HepG2 (cell line): ENCODE results near the gene FBXL4. TPM values are rescaled to one million over a fixed set of nuclear protein-coding genes. Genes with fewer than 3 reads are reported as not detected.

ENCODE experiments used
- ATAC-seq: fragments of 200-7000 bp; cut with Tn5 transposase; 3 replicates; pipeline ENCODE4 v1.9.1; 2020; ENCODE audit warnings: mild to moderate bottlenecking, moderate library complexity
- BruUV-seq: library from RNA; stranded (reverse); fragments of 400-500 nt; replicated peaks from 2 replicates; lab custom pipeline; 2021; lab: Mats Ljungman, UMichigan
- CTCF ChIA-PET: fragments of 300-600 bp; formaldehyde crosslinking; extraction: SDS; loops from one replicate; lab custom pipeline; 2021; ENCODE audit warnings: low total read pairs, inconsistent platforms, low intra/inter-chr PET ratio; lab: Yijun Ruan, JAX
- POLR2A ChIA-PET: fragments of 350-600 bp; sonication (Branson Sonifier 250); formaldehyde crosslinking; loops from one replicate; lab custom pipeline; 2020; ENCODE audit warnings: antibody characterized with exemption, inconsistent platforms; lab: Yijun Ruan, JAX
- DNase-seq: peaks from one replicate; pipeline ENCODE4 v3.0.0-alpha.2; 2015; ENCODE audit warnings: low spot score
- FAIRE-seq: peaks from 3 replicates; lab custom pipeline; 2011; peaks lifted over from hg19 to GRCh38; lab: Jason Lieb, UNC
- H2AFZ ChIP-seq: one replicate; pipeline ENCODE4 v1.6.1; 2011; ENCODE audit warnings: low read length, inconsistent platforms
- H3K27ac ChIP-seq: fragments of 300-600 bp; 3 replicates; pipeline ENCODE4 v1.8.0; 2011; ENCODE audit warnings: mixed run types, mild to moderate bottlenecking, mixed read lengths, low read length, inconsistent platforms; ENCODE audit not compliant: insufficient read depth; ENCODE audit errors: extremely low read length
- H3K27me3 ChIP-seq, 2 experiments: fragments of 200-600 bp in 1 of 2; 2 replicates in 1 of 2; 3 replicates in 1 of 2; pipeline versions ENCODE4 v1.6.0 to v1.8.0; 2011; ENCODE audit warnings: low read length in 2 of 2, mild to moderate bottlenecking in 2 of 2, moderate library complexity in 2 of 2, inconsistent platforms in 1 of 2; ENCODE audit not compliant: insufficient read depth in 2 of 2, control insufficient read depth in 1 of 2
- H3K36me3 ChIP-seq, 2 experiments: fragments of 200-600 bp in 1 of 2; replicated peaks in 1 of 2; 2 replicates in 1 of 2; 3 replicates in 1 of 2; pipeline versions ENCODE4 v1.5.1 to v1.8.0; 2011; ENCODE audit warnings: low read length in 2 of 2, inconsistent platforms in 1 of 2; ENCODE audit not compliant: insufficient read depth in 2 of 2, control insufficient read depth in 1 of 2
- H3K4me1 ChIP-seq: 2 replicates; pipeline ENCODE4 v1.5.1; 2012; ENCODE audit warnings: low read length, inconsistent platforms; ENCODE audit not compliant: insufficient read depth
- H3K4me2 ChIP-seq: 2 replicates; pipeline ENCODE4 v1.6.0; 2011; ENCODE audit warnings: low read depth, low read length, inconsistent platforms
- H3K4me3 ChIP-seq, 3 experiments: fragments of 200-600 bp in 1 of 3; sonication (generic), shearing (Covaris generic) in 1 of 3; replicated peaks in 1 of 3; 2 replicates each; pipeline ENCODE4 v1.5.1; 2011 to 2016; ENCODE audit warnings: low read length in 3 of 3, inconsistent platforms in 2 of 3, low read depth in 2 of 3, mild to moderate bottlenecking in 2 of 3, control low read depth in 1 of 3, mixed read lengths in 1 of 3; ENCODE audit not compliant: insufficient read depth in 1 of 3
- H3K79me2 ChIP-seq: one replicate; pipeline ENCODE4 v1.6.1; 2011; ENCODE audit warnings: low read length, inconsistent platforms; ENCODE audit not compliant: insufficient read depth
- H3K9ac ChIP-seq: 2 replicates; pipeline ENCODE4 v1.6.0; 2011; ENCODE audit warnings: mild to moderate bottlenecking, low read depth, low read length, inconsistent platforms; ENCODE audit not compliant: insufficient read depth
- H3K9me3 ChIP-seq: 2 replicates; pipeline ENCODE4 v1.5.1; 2012; ENCODE audit warnings: mild to moderate bottlenecking, low read length
- H4K20me1 ChIP-seq: 2 replicates; pipeline ENCODE4 v1.6.0; 2011; ENCODE audit warnings: inconsistent platforms, mild to moderate bottlenecking, low read length, moderate library complexity; ENCODE audit not compliant: insufficient read depth
- HNRNPL ChIP-seq: fragments of 200-400 bp; formaldehyde crosslinking; IDR thresholded peaks from 2 replicates; pipeline ENCODE4 v1.6.1; 2017; ENCODE audit warnings: mild to moderate bottlenecking, low read depth, low read length
- KAT7 ChIP-seq: IDR thresholded peaks from 2 replicates; pipeline ENCODE4 v1.6.1; 2018; ENCODE audit warnings: borderline replicate concordance, missing compliant biosample characterization
- KLF15 ChIP-seq: sonication (generic); formaldehyde crosslinking; IDR thresholded peaks from 2 replicates; pipeline ENCODE4 v1.8.1; 2023; ENCODE audit warnings: borderline replicate concordance, mild to moderate bottlenecking, inconsistent platforms, missing genetic modification reagents, mixed read lengths
- RFXAP ChIP-seq: sonication (generic); formaldehyde crosslinking; IDR thresholded peaks from 2 replicates; pipeline ENCODE4 v1.4.0; 2020; ENCODE audit warnings: missing genetic modification reagents, borderline replicate concordance
- RXRB ChIP-seq: IDR thresholded peaks from 2 replicates; pipeline ENCODE4 v1.6.1; 2016; ENCODE audit warnings: borderline replicate concordance, missing genetic modification reagents, missing compliant biosample characterization
- ZNF557 ChIP-seq: sonication (generic); formaldehyde crosslinking; IDR thresholded peaks from 2 replicates; pipeline ENCODE4 v1.4.0; 2020; ENCODE audit warnings: missing genetic modification reagents
- WGBS: methylation state at CpG from one replicate; pipeline ENCODE4 v1.1.6; 2017; ENCODE audit warnings: low lambda C conversion rate; 5-methylcytosine and 5-hydroxymethylcytosine counted together
- in situ Hi-C: cut with HindIII; loops from 2 replicates; pipeline ENCODE4 v1.10.0; 2017; ENCODE audit warnings: low pct_unique_long_range_greater_than_20kb; ENCODE audit not compliant: extremely low pct_ligation_motif_present
- intact Hi-C: fragments of 100-400 bp; cut with micrococcal nuclease; formaldehyde crosslinking; loops from one replicate; pipeline ENCODE4 v1.10.0; 2022; ENCODE audit not compliant: unreplicated experiment
- polyA plus RNA-seq, 8 experiments: library from polyadenylated mRNA; depleted of rRNA in 3 of 8; stranded (reverse) in 7 of 8; unstranded in 1 of 8; fragments of >200 nt; fragmentation: Illumina TruSeq in 4 of 8; extraction: Trizol in 4 of 8; gene quantifications; 2 replicates each; pipeline versions ENCODE4 v1.2.1 to v1.2.3, GENCODE V29; 2011 to 2016; ENCODE audit warnings: low read depth in 4 of 8, missing spikeins in 1 of 8, mixed read lengths in 1 of 8; ENCODE audit not compliant: insufficient read depth in 1 of 8
- total RNA-seq, 5 experiments: library from RNA; depleted of rRNA; stranded (reverse); fragments of >200 nt; fragmentation: Illumina TruSeq; extraction: Trizol; gene quantifications; 2 replicates each; pipeline ENCODE4 v1.2.3, GENCODE V29; 2016; ENCODE audit warnings: low read depth in 1 of 5
- TF ChIP-seq, protein P1 (sequence below): sonication (generic); formaldehyde crosslinking; IDR thresholded peaks from 2 replicates; pipeline ENCODE4 v1.9.0; 2021; ENCODE audit warnings: missing genetic modification reagents, borderline replicate concordance
- TF ChIP-seq, protein P2 (sequence below): fragments of 450-650 bp; IDR thresholded peaks from 2 replicates; pipeline ENCODE4 v1.6.1; 2017; ENCODE audit warnings: mild to moderate bottlenecking

Gene FBXL4
- total and polyA plus RNA-seq, 2 of the 13 experiments (the other 11 are each of a cell fraction or from before 2014, with no cell fraction given), result 13.2 to 17.6 TPM

GRCh38 chr6:98976674-98977385, 29.1 kb upstream of the FBXL4 start (continued):
- TF ChIP-seq, protein P1, sequence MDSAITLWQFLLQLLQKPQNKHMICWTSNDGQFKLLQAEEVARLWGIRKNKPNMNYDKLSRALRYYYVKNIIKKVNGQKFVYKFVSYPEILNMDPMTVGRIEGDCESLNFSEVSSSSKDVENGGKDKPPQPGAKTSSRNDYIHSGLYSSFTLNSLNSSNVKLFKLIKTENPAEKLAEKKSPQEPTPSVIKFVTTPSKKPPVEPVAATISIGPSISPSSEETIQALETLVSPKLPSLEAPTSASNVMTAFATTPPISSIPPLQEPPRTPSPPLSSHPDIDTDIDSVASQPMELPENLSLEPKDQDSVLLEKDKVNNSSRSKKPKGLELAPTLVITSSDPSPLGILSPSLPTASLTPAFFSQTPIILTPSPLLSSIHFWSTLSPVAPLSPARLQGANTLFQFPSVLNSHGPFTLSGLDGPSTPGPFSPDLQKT (CRISPR knock-in tag), result no peak
- TF ChIP-seq, protein P2, sequence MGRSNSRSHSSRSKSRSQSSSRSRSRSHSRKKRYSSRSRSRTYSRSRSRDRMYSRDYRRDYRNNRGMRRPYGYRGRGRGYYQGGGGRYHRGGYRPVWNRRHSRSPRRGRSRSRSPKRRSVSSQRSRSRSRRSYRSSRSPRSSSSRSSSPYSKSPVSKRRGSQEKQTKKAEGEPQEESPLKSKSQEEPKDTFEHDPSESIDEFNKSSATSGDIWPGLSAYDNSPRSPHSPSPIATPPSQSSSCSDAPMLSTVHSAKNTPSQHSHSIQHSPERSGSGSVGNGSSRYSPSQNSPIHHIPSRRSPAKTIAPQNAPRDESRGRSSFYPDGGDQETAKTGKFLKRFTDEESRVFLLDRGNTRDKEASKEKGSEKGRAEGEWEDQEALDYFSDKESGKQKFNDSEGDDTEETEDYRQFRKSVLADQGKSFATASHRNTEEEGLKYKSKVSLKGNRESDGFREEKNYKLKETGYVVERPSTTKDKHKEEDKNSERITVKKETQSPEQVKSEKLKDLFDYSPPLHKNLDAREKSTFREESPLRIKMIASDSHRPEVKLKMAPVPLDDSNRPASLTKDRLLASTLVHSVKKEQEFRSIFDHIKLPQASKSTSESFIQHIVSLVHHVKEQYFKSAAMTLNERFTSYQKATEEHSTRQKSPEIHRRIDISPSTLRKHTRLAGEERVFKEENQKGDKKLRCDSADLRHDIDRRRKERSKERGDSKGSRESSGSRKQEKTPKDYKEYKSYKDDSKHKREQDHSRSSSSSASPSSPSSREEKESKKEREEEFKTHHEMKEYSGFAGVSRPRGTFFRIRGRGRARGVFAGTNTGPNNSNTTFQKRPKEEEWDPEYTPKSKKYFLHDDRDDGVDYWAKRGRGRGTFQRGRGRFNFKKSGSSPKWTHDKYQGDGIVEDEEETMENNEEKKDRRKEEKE, result no peak
- TF ChIP-seq, all 625 proteins: peak for 0

DNA sequence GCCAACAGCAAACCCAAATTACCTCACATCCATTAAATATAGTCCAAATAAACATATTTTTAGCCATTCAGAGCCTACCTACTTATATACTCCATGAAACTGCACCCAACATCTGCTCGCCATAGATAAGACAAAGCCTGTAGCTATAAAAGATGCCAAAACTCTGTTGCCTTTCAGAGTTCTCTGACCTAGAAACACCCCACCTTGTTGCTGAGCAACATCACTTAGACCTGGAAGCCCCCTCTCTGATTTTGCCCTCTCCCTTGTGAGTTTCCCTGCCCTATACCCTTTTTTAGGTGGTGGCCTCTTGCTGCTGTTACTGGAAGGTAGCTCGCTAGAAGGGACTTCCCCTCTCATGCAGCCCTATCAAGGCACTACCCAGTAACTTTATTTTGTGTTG, 27.7 kb upstream of the FBXL4 start:
- in situ Hi-C loops, result no loop called here
- FAIRE-seq, result no peak
- WGBS, result 53% methylated on average over 2 of the region's 2 CpGs

More for the DNA sequence above, 27.7 kb upstream of the FBXL4 start:
- H3K9me3 ChIP-seq, result no peaks in the 10 kb centered on the region
- H3K36me3 ChIP-seq, result no peaks in the 10 kb centered on the region
- H2AFZ ChIP-seq, result no peak overlapping the region
- no peaks in the 10 kb centered on the region for H3K27me3 ChIP-seq
- H3K27ac ChIP-seq, result no peak overlapping the region
- CTCF ChIA-PET, result no interaction called here
- H3K9ac ChIP-seq, result no peak overlapping the region
- H3K79me2 ChIP-seq, result no peaks in the 10 kb centered on the region
- no peak for TF ChIP-seq ZNF557 (CRISPR knock-in tag)
- TF ChIP-seq HNRNPL, result no peak
- no peak for TF ChIP-seq RFXAP
- TF ChIP-seq RXRB (CRISPR knock-in tag), result no peak
- TF ChIP-seq KAT7 (CRISPR knock-in tag), result no peak
- TF ChIP-seq KLF15 (CRISPR knock-in tag), result no peak
- no TSS peak for BruUV-seq
- H3K4me1 ChIP-seq, result no peaks in the 10 kb centered on the region
- no peaks in the 10 kb centered on the region for H4K20me1 ChIP-seq
- H3K4me2 ChIP-seq, result no peak overlapping the region
- intact Hi-C loops, result loop anchor here (1.0 kb wide), 1 partner anchor 47 kb away; no protein-coding TSS in a partner anchor
- ATAC-seq (no peak), DNase-seq (no peak)
- POLR2A ChIA-PET, result no interaction called here
- H3K4me3 ChIP-seq, result no peak overlapping the region
